EH (cell line): Measurements from ENCODE around the gene PEDS1.
"Not testable (repeated sequence)": the region's sequence is repeated elsewhere in the genome, so short reads cannot be mapped to it uniquely, and the experiment has no call there.

Experiments used
- DNase-seq: peaks from one replicate; pipeline ENCODE4 v3.0.0-alpha.2; 2015; ENCODE audit warnings: low read depth

The PEDS1 gene

DNA sequence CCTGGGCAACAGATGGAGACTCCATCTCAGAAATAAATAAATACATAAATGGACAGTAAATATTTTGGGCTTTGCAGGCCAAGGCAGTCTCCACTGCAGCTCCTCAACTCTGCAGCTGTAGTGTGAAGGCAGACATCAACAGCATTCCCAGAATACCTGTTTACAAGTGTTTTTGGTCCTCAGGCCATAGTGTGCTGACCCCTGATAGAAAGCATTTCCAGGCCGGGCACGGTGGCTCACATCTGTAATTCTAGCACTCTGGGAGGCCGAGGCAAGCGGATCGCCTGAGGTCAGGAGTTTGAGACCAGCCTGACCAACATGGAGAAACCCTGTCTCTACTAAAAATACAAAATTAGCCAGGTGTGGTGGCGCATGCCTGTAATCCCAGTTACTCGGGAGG is 18.4 kb downstream of the PEDS1 start:
- DNase-seq = not testable (repeated sequence)

- DNase-seq = no peak
Observed at GRCh38 chr20:50133474-50134217, 19.9 kb downstream of the PEDS1 start.

GRCh38 chr20:50133041-50133440 is 20.5 kb downstream of the PEDS1 start:
- no peak for DNase-seq

GRCh38 chr20:50130995-50131394 is 22.5 kb downstream of the PEDS1 start:
- peak; percentile 81 for DNase-seq

- peak; percentile 56 for DNase-seq
Observed at GRCh38 chr20:50130356-50130723, 23.2 kb downstream of the PEDS1 start.

DNA sequence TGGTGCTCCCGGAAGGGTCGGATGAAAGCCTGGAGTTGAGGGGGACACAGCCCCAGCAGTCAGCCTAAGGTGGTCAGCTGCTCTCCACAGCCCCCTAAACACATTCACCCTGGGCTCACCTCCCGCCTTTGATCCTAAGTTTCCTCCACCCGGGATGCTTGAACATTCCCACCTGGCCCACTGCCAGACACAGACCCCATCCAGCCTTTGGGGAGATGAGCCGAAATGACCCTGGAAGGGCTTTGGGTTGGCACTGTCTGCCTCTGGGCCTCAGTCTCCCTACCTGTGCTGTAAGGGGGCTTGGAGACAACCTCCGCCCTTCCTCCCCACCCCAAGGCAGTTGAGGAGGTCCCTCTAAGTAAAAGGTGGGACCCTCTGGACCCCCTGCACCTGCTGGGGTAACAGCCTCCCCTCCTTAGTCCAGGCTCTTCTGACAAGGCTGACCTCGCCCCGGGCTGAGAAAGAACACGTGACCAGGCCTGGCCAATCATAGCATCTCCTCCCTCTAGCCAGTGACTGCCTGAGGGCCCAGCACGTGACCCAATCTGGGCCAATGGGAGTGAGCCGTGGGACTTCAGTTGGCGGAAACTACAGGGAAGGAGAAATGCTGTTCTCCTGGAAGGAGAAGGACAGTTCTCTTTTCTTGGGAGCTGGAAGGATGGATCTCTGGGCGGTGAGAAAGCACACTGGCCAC is 23.7 kb downstream of the PEDS1 start:
- DNase-seq = no peak

DNA sequence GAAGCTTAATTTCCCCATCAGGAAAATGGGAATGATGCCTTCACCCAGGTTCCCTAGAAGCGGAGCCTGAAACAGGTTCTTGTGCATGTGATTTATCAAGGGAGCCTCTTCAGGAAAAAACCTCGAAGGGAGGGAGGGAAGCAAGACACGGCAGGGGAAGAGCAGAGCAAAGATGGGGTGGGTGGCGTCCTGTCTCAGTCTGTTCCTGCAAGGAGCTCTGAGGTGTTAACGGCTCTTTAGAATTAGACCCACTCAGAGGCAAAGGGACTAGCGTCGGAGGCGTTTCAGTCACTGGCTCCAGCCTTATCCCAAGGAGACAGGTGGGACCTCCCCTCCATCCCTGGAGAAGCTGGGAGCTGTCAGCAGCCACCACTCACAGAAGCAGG is 25.0 kb downstream of the PEDS1 start:
- DNase-seq = no peak

DNA sequence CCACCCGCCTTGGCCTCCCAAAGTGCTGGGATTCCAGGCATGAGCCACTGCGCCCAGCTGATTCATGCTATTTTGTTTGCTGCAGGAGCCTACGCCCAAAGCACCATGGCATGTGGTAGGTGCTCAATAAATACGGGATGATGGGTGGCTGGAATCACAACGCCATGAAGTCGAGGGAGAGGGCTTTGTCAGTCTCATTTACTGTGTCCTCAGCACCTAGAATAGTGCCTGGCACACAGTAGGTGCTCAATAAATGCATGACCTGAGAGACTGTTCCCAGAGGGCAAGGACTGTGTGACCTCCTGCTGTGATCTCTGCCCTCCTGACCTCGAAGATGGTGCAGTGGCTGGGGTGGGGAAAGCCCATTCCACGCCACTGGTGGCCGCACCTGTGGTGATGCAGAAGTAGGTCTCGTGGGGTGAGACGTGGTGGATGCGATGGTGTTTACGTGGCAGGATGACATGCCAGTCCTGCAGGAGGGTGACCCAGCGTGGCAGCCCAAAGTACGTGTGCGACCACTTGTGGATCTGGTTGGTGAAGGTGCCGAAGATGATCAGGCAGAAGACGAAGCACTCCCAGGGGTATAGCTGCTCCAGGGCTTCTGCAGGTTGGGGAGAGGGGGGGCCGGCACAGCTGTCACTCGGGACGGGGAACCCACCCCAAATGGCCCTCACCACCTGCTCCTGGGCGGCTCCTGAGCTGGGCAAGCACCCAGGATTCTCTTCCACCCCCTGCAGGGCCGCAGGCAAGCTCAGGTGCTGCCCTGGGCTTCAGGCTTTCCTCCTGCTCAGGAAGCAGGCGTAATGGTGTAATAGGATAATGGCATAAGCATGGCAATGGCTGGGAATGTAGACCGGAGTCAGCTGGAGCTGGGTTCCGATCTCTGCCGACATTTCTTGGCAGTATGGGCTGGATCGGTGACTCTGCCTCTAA is 25.7 kb downstream of the PEDS1 start:
- DNase-seq = no peak

- DNase-seq = no peak
Observed at GRCh38 chr20:50126662-50127061, 26.9 kb downstream of the PEDS1 start.

- no peak for DNase-seq
Observed at GRCh38 chr20:50125279-50125678, 28.2 kb downstream of the PEDS1 start.

DNA sequence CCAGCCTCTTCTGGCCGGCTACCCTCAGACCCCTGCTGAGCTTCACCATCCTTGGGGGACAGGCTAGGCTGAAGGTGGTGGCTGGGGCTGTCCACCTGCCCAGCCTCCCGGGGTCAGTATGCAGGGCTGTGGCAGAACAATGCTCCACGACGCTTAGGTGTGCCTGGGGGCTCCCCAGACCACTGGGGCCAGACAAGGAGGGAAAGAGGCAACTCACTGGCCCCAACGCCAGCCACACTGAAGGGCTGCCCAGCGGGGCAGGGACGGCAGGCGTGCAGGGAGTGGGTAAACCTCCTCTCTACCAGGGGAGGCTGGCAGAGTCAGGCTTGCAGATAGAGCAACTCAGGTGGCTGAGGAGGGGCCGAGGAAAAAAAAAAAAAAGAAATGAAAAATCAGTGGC is 29.0 kb downstream of the PEDS1 start:
- DNase-seq = no peak

GRCh38 chr20:50123418-50123817 is 30.1 kb downstream of the PEDS1 start:
- DNase-seq = no peak

DNA sequence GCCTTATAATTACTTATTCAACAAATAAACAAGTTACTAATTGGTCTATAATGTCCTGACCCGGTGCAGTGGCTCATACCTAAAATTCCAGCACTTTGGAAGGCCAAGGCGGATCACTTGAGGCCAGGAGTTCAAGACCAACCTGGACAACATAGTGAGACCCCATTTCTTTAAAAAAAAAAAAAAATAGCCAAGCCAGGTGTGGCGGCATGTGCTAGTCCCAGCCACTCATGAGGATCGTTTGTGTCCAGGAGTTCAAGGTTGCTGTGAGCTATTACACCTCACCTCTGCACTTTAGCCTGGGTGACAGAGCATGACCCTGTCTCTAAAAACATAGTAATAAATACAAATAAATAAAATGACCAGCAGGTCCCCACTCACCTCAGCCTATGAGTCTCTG is 30.8 kb downstream of the PEDS1 start:
- no peak for DNase-seq

GRCh38 chr20:50121858-50122271 is 31.7 kb downstream of the PEDS1 start:
- DNase-seq = peak; percentile 65

GRCh38 chr20:50120935-50121693 is 32.4 kb downstream of the PEDS1 start:
- DNase-seq = peak; percentile 69

DNA sequence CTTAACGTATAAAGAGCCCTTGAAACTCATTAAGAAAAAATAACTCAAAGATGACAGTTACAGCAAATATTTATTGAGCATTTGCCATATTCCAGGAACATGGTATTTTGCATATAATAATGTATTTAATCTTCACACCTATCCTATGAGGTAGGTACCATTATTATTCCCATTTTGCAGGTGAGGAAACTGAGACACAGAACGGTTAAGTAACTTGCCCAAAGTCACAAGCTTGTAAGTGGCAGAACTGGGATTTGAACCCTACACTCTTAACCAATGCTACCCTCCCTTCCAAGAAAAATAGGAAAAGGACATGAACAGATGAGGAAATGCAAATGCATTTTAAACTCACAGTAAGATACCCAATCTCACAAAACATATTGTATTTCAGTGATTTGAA is 35.3 kb downstream of the PEDS1 start:
- no peak for DNase-seq

GRCh38 chr20:50116368-50116999 is 37.0 kb downstream of the PEDS1 start:
- no peak for DNase-seq

DNA sequence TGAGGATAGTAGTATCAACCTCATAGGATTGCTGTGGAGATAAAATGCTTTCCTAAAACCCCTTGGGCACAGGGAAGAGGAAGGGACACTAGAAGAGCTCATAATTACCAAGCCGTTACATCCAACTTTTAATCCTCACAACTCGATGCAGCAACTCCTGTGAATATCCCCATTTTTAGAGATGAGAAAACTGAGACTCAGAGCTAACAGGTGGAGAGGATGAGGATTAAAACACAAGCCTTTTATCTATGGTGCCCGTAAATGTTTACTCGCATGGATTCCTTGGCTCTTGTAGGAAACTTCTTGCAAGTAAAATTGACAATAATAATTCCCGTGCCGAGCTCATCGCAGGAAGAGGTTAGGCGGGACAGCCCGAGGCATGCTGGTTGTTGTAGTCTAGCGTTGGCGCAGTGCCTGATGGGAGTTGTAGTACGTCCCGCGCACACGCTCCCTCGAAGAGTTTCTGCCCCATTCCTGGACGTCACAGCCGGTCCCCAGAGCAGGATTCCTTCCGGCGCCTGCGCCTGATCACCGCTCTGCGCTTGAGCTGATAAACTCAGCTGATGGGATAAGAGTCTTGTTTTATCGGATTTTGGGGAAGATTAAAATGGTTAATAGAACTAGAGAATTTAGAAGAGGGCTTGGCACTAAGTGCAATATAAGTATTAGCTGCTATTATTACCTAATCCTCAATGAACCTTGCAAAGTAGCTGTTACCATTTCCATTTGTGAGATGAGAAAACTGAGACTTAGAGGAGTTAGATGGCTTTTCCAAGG is 37.7 kb downstream of the PEDS1 start:
- DNase-seq = peak; percentile 97

- no peak for DNase-seq
Observed at GRCh38 chr20:50115041-50115512, 38.4 kb downstream of the PEDS1 start.

GRCh38 chr20:50113420-50114224 is 39.9 kb downstream of the PEDS1 start:
- DNase-seq = no peak
